NB4 (cell line): ENCODE results near the gene TENT4B.

Experiments
- CTCF ChIP-seq: IDR thresholded peaks from one replicate; pipeline ENCODE4 v1.5.1; 2012; ENCODE audit warnings: low read depth, low read length
- MAX ChIP-seq: IDR thresholded peaks from 2 replicates; pipeline ENCODE4 v1.6.1; 2011; ENCODE audit warnings: low read depth, low read length

- TF ChIP-seq CTCF (no peak), MAX (no peak)
These were observed 3.5 kb downstream of the TENT4B start for GRCh38 chr16:50156590-50156989.
